ENCODE data around the gene POLD1. TPM values are rescaled to one million over a fixed set of nuclear protein-coding genes. Genes with fewer than 3 reads are reported as not detected.

POLD1 gene
- polyA plus RNA-seq, 1 experiment: 5.1 TPM

- Histone ChIP-seq H3K27ac (ENCODE audit: low read depth, low read length) (no peak overlapping the region), H3K27me3 (ENCODE audit: control insufficient read depth, insufficient read depth, low read length) (peaks cover 15% of the 10 kb centered on the region), H3K4me3 (ENCODE audit: low read depth, low read length) (no peak overlapping the region), H3K9me3 (ENCODE audit: control insufficient read depth, insufficient read depth, low read length) (peaks cover 8% of the 10 kb centered on the region)
- no peak for DNase-seq (ENCODE audit: low read depth, low spot score)
- TF ChIP-seq, protein P1, sequence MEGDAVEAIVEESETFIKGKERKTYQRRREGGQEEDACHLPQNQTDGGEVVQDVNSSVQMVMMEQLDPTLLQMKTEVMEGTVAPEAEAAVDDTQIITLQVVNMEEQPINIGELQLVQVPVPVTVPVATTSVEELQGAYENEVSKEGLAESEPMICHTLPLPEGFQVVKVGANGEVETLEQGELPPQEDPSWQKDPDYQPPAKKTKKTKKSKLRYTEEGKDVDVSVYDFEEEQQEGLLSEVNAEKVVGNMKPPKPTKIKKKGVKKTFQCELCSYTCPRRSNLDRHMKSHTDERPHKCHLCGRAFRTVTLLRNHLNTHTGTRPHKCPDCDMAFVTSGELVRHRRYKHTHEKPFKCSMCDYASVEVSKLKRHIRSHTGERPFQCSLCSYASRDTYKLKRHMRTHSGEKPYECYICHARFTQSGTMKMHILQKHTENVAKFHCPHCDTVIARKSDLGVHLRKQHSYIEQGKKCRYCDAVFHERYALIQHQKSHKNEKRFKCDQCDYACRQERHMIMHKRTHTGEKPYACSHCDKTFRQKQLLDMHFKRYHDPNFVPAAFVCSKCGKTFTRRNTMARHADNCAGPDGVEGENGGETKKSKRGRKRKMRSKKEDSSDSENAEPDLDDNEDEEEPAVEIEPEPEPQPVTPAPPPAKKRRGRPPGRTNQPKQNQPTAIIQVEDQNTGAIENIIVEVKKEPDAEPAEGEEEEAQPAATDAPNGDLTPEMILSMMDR (IDR thresholded peaks at IDR 0.05; ENCODE audit: low read depth, low read length): no peak
- ChIA-PET POLR2A (no interaction called here), CTCF (interaction anchor here (1.7 kb wide), 1 partner anchor 47 kb away, joined by 10 read pairs; no protein-coding TSS in a partner anchor)
These were observed 32.2 kb downstream of the POLD1 start for GRCh38 chr19:50416034-50416977.

GRCh38 chr19:50417111-50418081, 33.2 kb downstream of the POLD1 start:
- TF ChIP-seq, protein P1 (IDR thresholded peaks at IDR 0.05; ENCODE audit: low read depth, low read length): no peak
- peaks cover 8% of the 10 kb centered on the region for H3K9me3 ChIP-seq (ENCODE audit: control insufficient read depth, insufficient read depth, low read length)
- ChIA-PET POLR2A (no interaction called here), CTCF (no interaction called here)
- no peak overlapping the region for H3K4me3 ChIP-seq (ENCODE audit: low read depth, low read length)
- no peak for DNase-seq (ENCODE audit: low read depth, low spot score)
- no peak overlapping the region for H3K27ac ChIP-seq (ENCODE audit: low read depth, low read length)
- peaks cover 15% of the 10 kb centered on the region for H3K27me3 ChIP-seq (ENCODE audit: control insufficient read depth, insufficient read depth, low read length)

DNA sequence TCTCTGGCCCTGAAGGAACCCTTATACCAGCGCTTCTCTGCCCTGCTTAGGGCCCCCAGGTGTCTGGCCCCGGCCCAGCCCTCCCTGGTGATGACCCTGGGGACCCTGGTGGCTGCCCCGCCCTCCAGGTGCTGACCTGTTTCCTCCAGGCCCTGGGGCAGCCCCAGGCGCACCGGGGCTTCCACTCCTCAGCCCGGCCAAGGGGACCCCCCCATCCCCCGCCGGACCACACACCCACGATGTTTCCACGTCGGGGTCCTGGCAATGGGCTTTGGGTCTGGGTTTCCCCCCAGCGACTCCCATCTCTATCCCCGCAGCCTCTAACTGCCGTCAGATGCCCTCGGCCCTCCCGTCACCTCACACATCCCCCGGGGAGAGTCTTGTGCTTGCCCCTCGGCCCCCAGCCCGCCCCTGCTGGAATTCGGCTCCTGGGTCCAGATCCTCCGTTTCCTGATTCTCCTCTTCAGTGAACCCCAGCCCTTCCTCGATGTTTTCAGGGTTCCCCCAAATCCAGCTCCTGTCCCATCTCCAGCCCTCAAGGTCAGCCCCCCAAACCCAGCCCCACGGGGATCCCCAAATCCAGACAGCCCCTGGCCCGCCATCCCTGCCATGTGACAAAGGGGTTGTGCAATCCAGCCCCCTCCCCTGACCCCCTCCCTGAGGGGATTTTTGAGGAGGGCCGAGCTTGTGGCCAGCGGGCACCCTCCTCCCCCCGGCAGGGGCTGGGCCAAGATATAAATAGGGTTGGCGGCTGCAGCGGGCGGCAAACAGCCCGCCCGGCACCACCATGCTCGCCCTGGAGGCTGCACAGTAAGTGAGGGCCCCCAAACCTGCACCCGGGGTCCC, 34.3 kb downstream of the POLD1 start, which contains the start of gene SPIB:
TSS of gene SPIB (plus strand) at position 763 of the 846 bp plus-strand sequence. CDS start at position 788, 25 bp downstream.
- peaks cover 18% of the 10 kb centered on the region for H3K27me3 ChIP-seq (ENCODE audit: control insufficient read depth, insufficient read depth, low read length)
- H3K27ac ChIP-seq (ENCODE audit: low read depth, low read length): no peak within 1 kb of the TSS
- ChIA-PET CTCF (no interaction called here), POLR2A (no interaction called here)
- no peak within 1 kb of the TSS for H3K4me3 ChIP-seq (ENCODE audit: low read depth, low read length)
- TF ChIP-seq, protein P1 (IDR thresholded peaks at IDR 0.05; ENCODE audit: low read depth, low read length): no peak
- H3K9me3 ChIP-seq (ENCODE audit: control insufficient read depth, insufficient read depth, low read length): peaks cover 4% of the 10 kb centered on the region
- DNase-seq (ENCODE audit: low read depth, low spot score): no peak

DNA sequence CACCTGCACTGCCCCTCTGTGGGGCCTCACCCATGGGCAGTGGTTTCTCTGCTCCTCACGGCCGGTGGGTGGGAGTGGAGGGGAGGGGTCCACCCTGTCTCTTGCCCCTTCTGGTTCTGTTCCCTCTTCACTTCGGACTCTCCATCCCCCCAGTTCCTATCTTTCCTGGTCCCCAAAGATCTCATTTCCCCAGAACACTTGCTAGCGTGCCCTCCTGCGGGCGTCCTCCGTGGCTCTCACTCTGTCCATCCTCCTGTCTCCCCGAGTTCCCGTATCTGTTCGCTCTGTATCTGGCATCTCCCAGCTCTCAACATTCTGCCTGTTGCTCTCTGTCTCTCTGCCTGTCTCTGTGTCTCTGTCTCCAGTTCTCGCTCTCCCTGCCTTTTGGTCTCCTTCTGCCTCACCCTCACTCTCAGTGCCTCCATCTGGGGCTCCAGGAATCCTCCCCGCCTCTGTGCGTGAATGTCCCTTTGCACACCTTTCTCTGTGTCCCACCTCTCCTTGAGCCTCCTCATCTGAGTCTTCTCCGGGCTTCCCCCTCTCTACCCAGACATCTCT, 35.0 kb downstream of the POLD1 start:
- CTCF ChIA-PET: no interaction called here
- POLR2A ChIA-PET: no interaction called here
- H3K27ac ChIP-seq (ENCODE audit: low read depth, low read length): no peak overlapping the region
- H3K27me3 ChIP-seq (ENCODE audit: control insufficient read depth, insufficient read depth, low read length): peaks cover 18% of the 10 kb centered on the region
- no peak for DNase-seq (ENCODE audit: low read depth, low spot score)
- H3K9me3 ChIP-seq (ENCODE audit: control insufficient read depth, insufficient read depth, low read length): peaks cover 3% of the 10 kb centered on the region
- no peak overlapping the region for H3K4me3 ChIP-seq (ENCODE audit: low read depth, low read length)
- TF ChIP-seq, protein P1 (IDR thresholded peaks at IDR 0.05; ENCODE audit: low read depth, low read length): no peak

Measured in AG04450 (cell line).